Gastroesophageal sphincter (tissue), 3 donors: ENCODE measurements around the gene KRT72.

ENCODE experiments used
- POLR2A ChIP-seq, 2 donors: fragments of 450-650 bp; IDR thresholded peaks; one replicate each; pipeline ENCODE4 v1.6.1; 2017; ENCODE audit warnings: antibody characterized with exemption in 2 of 2, mild to moderate bottlenecking in 2 of 2, moderate library complexity in 1 of 2
- TF ChIP-seq, protein P1 (sequence below), 4 experiments: fragments of 200-600 bp in 2 of 4; fragments of 450-650 bp in 2 of 4; sonication (generic) in 1 of 4; IDR thresholded peaks; one replicate each; pipeline ENCODE4 v1.5.1; 2017 to 2019; ENCODE audit warnings: antibody characterized with exemption in 4 of 4, mild to moderate bottlenecking in 2 of 4, moderate library complexity in 2 of 4

DNA sequence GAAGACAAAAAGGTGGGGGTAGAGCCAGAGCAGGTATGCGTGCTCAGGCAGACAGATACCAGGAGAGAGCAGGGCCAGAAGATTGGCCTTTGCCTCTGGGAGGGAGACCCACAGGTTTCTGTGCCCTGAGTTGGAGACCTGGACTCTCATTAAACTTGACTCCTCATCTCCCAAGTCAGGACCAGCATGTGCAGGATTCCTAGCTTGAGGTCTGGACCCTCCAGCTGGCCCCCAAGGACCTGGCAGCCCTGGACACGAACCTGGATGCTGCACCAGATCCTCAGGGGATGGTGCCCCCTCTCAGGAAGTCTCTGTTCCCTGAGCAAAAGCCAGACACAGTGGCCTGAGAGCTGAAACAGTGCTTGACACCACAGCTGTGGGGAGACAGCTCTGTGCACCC lies 27.6 kb upstream of the KRT72 start:
- no peak for TF ChIP-seq POLR2A (IDR thresholded peaks at IDR 0.05)
- TF ChIP-seq, protein P1, sequence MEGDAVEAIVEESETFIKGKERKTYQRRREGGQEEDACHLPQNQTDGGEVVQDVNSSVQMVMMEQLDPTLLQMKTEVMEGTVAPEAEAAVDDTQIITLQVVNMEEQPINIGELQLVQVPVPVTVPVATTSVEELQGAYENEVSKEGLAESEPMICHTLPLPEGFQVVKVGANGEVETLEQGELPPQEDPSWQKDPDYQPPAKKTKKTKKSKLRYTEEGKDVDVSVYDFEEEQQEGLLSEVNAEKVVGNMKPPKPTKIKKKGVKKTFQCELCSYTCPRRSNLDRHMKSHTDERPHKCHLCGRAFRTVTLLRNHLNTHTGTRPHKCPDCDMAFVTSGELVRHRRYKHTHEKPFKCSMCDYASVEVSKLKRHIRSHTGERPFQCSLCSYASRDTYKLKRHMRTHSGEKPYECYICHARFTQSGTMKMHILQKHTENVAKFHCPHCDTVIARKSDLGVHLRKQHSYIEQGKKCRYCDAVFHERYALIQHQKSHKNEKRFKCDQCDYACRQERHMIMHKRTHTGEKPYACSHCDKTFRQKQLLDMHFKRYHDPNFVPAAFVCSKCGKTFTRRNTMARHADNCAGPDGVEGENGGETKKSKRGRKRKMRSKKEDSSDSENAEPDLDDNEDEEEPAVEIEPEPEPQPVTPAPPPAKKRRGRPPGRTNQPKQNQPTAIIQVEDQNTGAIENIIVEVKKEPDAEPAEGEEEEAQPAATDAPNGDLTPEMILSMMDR (IDR thresholded peaks at IDR 0.05) = no peak
